HL-60 (cell line): ENCODE data around the gene GALP.
"Not testable (repeated sequence)": the region's sequence is repeated elsewhere in the genome, so short reads cannot be mapped to it uniquely, and the experiment has no call there.

Experiments used
- DNase-seq, 2 experiments: peaks; one replicate each; pipeline ENCODE4 v3.0.0-alpha.2; 2010 to 2020; ENCODE audit warnings: low read depth in 1 of 2, low spot score in 1 of 2
- H3K27ac ChIP-seq: fragments of 250-450 bp; sonication (Bioruptor Pico); replicated peaks from 2 replicates; pipeline ENCODE4 v1.5.1; 2020; ENCODE audit warnings: mild to moderate bottlenecking, moderate library complexity
- H3K27me3 ChIP-seq: fragments of 250-450 bp; sonication (Bioruptor Pico); 2 replicates; pipeline ENCODE4 v1.5.1; 2021; ENCODE audit warnings: mild to moderate bottlenecking, moderate library complexity; ENCODE audit not compliant: insufficient read depth, poor library complexity, severe bottlenecking
- H3K4me3 ChIP-seq: replicated peaks from 2 replicates; pipeline ENCODE4 v1.5.1; 2011; ENCODE audit warnings: mild to moderate bottlenecking, control low read depth, low read length; ENCODE audit not compliant: insufficient read depth
- CTCF ChIP-seq: IDR thresholded peaks from one replicate; pipeline ENCODE4 v1.5.1; 2011; ENCODE audit warnings: low read length, control low read depth, inconsistent platforms; ENCODE audit not compliant: insufficient read depth
- GABPA ChIP-seq: IDR thresholded peaks from 2 replicates; pipeline ENCODE4 v1.6.1; 2012; ENCODE audit warnings: low read depth
- POLR2AphosphoS5 ChIP-seq: IDR thresholded peaks from 2 replicates; pipeline ENCODE4 v1.6.1; 2012; ENCODE audit warnings: low read depth
- REST ChIP-seq: IDR thresholded peaks from 2 replicates; pipeline ENCODE4 v1.6.1; 2012; ENCODE audit warnings: low read depth; ENCODE audit not compliant: insufficient replicate concordance
- SPI1 ChIP-seq: IDR thresholded peaks from 2 replicates; pipeline ENCODE4 v1.6.1; 2012; ENCODE audit warnings: low read depth, mild to moderate bottlenecking, borderline replicate concordance
- long read RNA-seq: library from polyadenylated mRNA; unstranded; transcript quantifications from one replicate; pipeline ENCODE4 v2.0.0, GENCODE V29; 2020

The GALP gene
- long read RNA-seq: 0 reads

GRCh38 chr19:56175861-56176307 is at the start of gene GALP:
Gene GALP, plus strand, starts transcription at chr19:56176008. Its CDS starts 1,101 bp downstream, at chr19:56177109.
- not testable (repeated sequence) for DNase-seq, H3K27ac ChIP-seq, H3K27me3 ChIP-seq, H3K4me3 ChIP-seq

GRCh38 chr19:56126983-56127780 is 48.6 kb upstream of the GALP start:
- H3K4me3 ChIP-seq: no peak overlapping the region
- no peaks in the 10 kb centered on the region for H3K27me3 ChIP-seq
- TF ChIP-seq POLR2AphosphoS5 (no peak), GABPA (no peak), CTCF (no peak), REST (no peak), SPI1 (no peak)
- DNase-seq: no peak
- no peak overlapping the region for H3K27ac ChIP-seq

GRCh38 chr19:56130006-56130405 is 45.8 kb upstream of the GALP start:
- no peak for DNase-seq
- Histone ChIP-seq H3K27me3 (no peaks in the 10 kb centered on the region), H3K4me3 (no peak overlapping the region), H3K27ac (no peak overlapping the region)
- no peak for TF ChIP-seq REST
- no peak for TF ChIP-seq CTCF
- TF ChIP-seq POLR2AphosphoS5: no peak
- no peak for TF ChIP-seq GABPA
- TF ChIP-seq SPI1: no peak

- Histone ChIP-seq H3K27ac (no peak overlapping the region), H3K27me3 (no peaks in the 10 kb centered on the region), H3K4me3 (no peak overlapping the region)
- TF ChIP-seq SPI1 (no peak), GABPA (no peak), POLR2AphosphoS5 (no peak), REST (no peak), CTCF (no peak)
- DNase-seq: no peak
These were observed 44.2 kb upstream of the GALP start for GRCh38 chr19:56131651-56132050.
